Measurements from ENCODE around the gene TMEM72.

The TMEM72 gene

DNA sequence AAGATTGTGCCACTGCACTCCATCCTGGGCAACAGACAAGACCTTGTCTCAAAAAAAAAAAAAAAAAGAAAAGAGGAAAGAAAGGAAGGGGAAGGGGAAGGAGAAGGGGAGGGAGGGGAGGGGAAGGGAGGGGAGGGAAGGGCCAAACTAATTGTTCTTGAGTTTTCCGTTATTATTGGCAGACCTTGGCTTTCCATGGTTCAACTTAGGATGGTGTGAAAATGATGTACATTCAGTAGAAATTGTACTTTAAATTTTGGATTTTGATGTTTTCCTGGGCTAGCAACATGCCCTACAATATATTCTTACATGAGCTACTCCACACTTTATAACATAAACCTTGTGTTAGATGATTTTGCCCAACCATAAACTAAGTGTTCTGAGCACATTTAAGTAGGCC is 1.2 kb upstream of the TMEM72 start:
- no peak overlapping the region for H3K9ac ChIP-seq (ENCODE audit: low read depth, low read length)
- H3K4me2 ChIP-seq (ENCODE audit: insufficient read depth, low read length) = no peak overlapping the region

DNA sequence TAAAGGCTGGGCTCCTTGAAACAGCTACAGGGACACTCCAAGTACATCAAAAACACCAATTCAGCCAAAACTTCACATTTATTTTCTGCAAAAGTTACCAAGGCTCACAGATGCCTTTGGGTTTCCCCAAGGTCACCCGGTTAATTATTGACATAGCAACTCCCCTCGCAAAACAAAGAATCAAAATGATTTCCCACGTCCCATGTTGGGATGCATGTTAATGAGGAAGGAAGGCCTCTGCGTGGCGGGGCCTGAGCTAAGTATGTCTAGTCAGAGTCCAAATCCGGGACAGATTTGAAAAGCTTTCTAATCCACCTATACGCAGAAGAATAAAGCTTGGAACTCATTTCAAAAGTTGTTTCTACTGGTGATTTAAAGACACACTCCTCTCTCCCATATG is 535 bp upstream of the TMEM72 start:
- H4K20me1 ChIP-seq (ENCODE audit: insufficient read depth, low read length) = no peaks in the 10 kb centered on the region
- no peak overlapping the region for H3K9ac ChIP-seq (ENCODE audit: low read depth, low read length)
- DNase-seq (no peak), ATAC-seq (ENCODE audit: insufficient read depth, low read depth) (no peak)
- no peaks in the 10 kb centered on the region for H3K9me3 ChIP-seq (ENCODE audit: insufficient read depth, low read length, severe bottlenecking)
- no peaks in the 10 kb centered on the region for H3K79me2 ChIP-seq (ENCODE audit: insufficient read depth, low read length)
- H3K4me1 ChIP-seq (ENCODE audit: insufficient read depth, low read length) = peaks cover 37% of the 10 kb centered on the region
- no peaks in the 10 kb centered on the region for H3K27me3 ChIP-seq (ENCODE audit: insufficient read depth, low read length, poor library complexity)
- no peak overlapping the region for H3K4me3 ChIP-seq (ENCODE audit: low read depth in 1 of 2, low read length in 2 of 2)
- no peak overlapping the region for H2AFZ ChIP-seq (ENCODE audit: low read depth, low read length)
- no peak overlapping the region for H3K27ac ChIP-seq (ENCODE audit: low read length)
- H3K36me3 ChIP-seq (ENCODE audit: insufficient read depth, low read length) = no peaks in the 10 kb centered on the region
- H3K4me2 ChIP-seq (ENCODE audit: insufficient read depth, low read length) = no peak overlapping the region
- TF ChIP-seq, protein P1, sequence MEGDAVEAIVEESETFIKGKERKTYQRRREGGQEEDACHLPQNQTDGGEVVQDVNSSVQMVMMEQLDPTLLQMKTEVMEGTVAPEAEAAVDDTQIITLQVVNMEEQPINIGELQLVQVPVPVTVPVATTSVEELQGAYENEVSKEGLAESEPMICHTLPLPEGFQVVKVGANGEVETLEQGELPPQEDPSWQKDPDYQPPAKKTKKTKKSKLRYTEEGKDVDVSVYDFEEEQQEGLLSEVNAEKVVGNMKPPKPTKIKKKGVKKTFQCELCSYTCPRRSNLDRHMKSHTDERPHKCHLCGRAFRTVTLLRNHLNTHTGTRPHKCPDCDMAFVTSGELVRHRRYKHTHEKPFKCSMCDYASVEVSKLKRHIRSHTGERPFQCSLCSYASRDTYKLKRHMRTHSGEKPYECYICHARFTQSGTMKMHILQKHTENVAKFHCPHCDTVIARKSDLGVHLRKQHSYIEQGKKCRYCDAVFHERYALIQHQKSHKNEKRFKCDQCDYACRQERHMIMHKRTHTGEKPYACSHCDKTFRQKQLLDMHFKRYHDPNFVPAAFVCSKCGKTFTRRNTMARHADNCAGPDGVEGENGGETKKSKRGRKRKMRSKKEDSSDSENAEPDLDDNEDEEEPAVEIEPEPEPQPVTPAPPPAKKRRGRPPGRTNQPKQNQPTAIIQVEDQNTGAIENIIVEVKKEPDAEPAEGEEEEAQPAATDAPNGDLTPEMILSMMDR (IDR thresholded peaks at IDR 0.05; ENCODE audit: borderline replicate concordance, extremely low read depth, low read length, poor library complexity, severe bottlenecking) = no peak
- no peak for TF ChIP-seq EZH2 (IDR thresholded peaks at IDR 0.05; ENCODE audit: borderline replicate concordance, low read depth, low read length, severe bottlenecking)

More for the DNA sequence above, 1.2 kb upstream of the TMEM72 start:
- Histone ChIP-seq H4K20me1 (ENCODE audit: insufficient read depth, low read length) (no peaks in the 10 kb centered on the region), H3K4me3 (ENCODE audit: low read depth in 1 of 2, low read length in 2 of 2) (no peak overlapping the region), H3K36me3 (ENCODE audit: insufficient read depth, low read length) (no peaks in the 10 kb centered on the region), H3K27ac (ENCODE audit: low read length) (no peak overlapping the region), H3K27me3 (ENCODE audit: insufficient read depth, low read length, poor library complexity) (no peaks in the 10 kb centered on the region), H3K9me3 (ENCODE audit: insufficient read depth, low read length, severe bottlenecking) (no peaks in the 10 kb centered on the region), H2AFZ (ENCODE audit: low read depth, low read length) (no peak overlapping the region), H3K79me2 (ENCODE audit: insufficient read depth, low read length) (no peaks in the 10 kb centered on the region), H3K4me1 (ENCODE audit: insufficient read depth, low read length) (peaks cover 32% of the 10 kb centered on the region)
- DNase-seq = no peak
- TF ChIP-seq, protein P1 (IDR thresholded peaks at IDR 0.05; ENCODE audit: borderline replicate concordance, extremely low read depth, low read length, poor library complexity, severe bottlenecking) = no peak
- no peak for TF ChIP-seq EZH2 (IDR thresholded peaks at IDR 0.05; ENCODE audit: borderline replicate concordance, low read depth, low read length, severe bottlenecking)
- no peak for ATAC-seq (ENCODE audit: insufficient read depth, low read depth)

DNA sequence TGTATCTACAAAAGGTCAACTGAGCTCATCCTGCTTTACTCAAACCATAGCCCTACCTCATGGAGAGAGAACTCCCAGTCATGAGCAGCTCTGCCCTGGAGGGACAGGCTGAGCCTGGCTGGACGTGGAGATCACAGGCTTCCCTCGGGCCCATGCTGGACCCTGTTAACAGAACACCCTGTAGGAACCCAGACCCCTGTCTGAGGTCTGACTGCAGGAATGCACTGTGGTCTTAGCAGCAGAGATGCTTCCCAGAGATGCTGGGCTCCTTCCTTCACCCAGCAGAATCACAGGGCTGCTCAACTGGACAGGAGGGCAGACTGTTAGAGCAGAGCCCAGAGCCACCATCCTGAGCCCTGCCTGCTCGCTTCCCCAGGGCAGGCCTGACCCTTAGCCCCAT is 814 bp downstream of the TMEM72 start:
- peak overlapping the region; percentile 45; the same call in 1 of the 2 replicates for H2AFZ ChIP-seq (ENCODE audit: low read depth, low read length)
- H3K4me2 ChIP-seq (ENCODE audit: insufficient read depth, low read length) = no peak overlapping the region
- ATAC-seq (ENCODE audit: insufficient read depth, low read depth) (no peak), DNase-seq (no peak)
- H3K9ac ChIP-seq (ENCODE audit: low read depth, low read length) = no peak overlapping the region
- no peaks in the 10 kb centered on the region for H3K9me3 ChIP-seq (ENCODE audit: insufficient read depth, low read length, severe bottlenecking)
- no peak overlapping the region for H3K4me3 ChIP-seq (ENCODE audit: low read depth in 1 of 2, low read length in 2 of 2)
- H3K27me3 ChIP-seq (ENCODE audit: insufficient read depth, low read length, poor library complexity) = no peaks in the 10 kb centered on the region
- H3K4me1 ChIP-seq (ENCODE audit: insufficient read depth, low read length) = peaks cover 37% of the 10 kb centered on the region
- no peak for TF ChIP-seq EZH2 (IDR thresholded peaks at IDR 0.05; ENCODE audit: borderline replicate concordance, low read depth, low read length, severe bottlenecking)
- TF ChIP-seq, protein P1 (IDR thresholded peaks at IDR 0.05; ENCODE audit: borderline replicate concordance, extremely low read depth, low read length, poor library complexity, severe bottlenecking) = no peak
- H3K27ac ChIP-seq (ENCODE audit: low read length) = peak overlapping the region; percentile 93
- no peaks in the 10 kb centered on the region for H4K20me1 ChIP-seq (ENCODE audit: insufficient read depth, low read length)
- no peaks in the 10 kb centered on the region for H3K79me2 ChIP-seq (ENCODE audit: insufficient read depth, low read length)
- no peaks in the 10 kb centered on the region for H3K36me3 ChIP-seq (ENCODE audit: insufficient read depth, low read length)

Measured in DND-41 (cell line).